Measurements from ENCODE around the gene USP34. TPM values are rescaled to one million over a fixed set of nuclear protein-coding genes. Genes with fewer than 3 reads are reported as not detected.

The USP34 gene
- total RNA-seq, 2 donors from 2014 or later, result 105 to 120 TPM

DNA sequence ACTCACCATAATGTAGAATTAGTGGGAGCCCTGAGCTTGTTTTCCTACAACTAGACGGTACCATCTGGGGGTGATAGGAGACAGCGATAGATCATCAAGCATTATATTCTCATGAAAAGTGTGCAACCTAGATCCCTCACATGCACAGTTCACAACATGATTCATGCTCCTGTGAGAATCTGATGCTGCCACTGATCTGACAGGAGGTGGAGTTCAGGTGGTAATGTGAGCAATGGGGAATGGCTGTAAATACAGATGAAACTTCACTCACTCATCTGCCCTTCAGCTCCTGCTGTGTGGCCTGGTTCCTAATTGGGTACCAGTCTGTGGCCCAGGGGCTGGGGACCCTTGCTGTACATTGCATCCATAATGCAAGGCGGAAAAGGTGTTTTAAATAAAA lies 60.7 kb downstream of the USP34 start:
- peaks cover 14% of the 10 kb centered on the region for H3K4me1 Mint-ChIP-seq
- no peak overlapping the region for H3K4me3 ChIP-seq (ENCODE audit: low read length)
- H3K36me3 Mint-ChIP-seq (ENCODE audit: low read depth), result peaks cover 24% of the 10 kb centered on the region
- H3K27ac ChIP-seq (ENCODE audit: low read depth, low read length), result no peak overlapping the region
- peak overlapping the region; percentile 20 for H3K27ac Mint-ChIP-seq
- TF ChIP-seq CTCF (conservative IDR thresholded peaks at IDR 0.05), result no peak
- H3K9me3 Mint-ChIP-seq, result no peaks in the 10 kb centered on the region
- no peak overlapping the region for H3K4me3 Mint-ChIP-seq
- no peaks in the 10 kb centered on the region for H3K27me3 Mint-ChIP-seq (ENCODE audit: insufficient read depth)
- no peak overlapping the region for H3K9ac ChIP-seq (ENCODE audit: extremely low read depth, low read length, poor library complexity, severe bottlenecking)
- H3K9me3 ChIP-seq (ENCODE audit: control insufficient read depth, low read length), result no peaks in the 10 kb centered on the region
- peaks cover 26% of the 10 kb centered on the region for H3K36me3 ChIP-seq (ENCODE audit: control insufficient read depth, insufficient read depth, low read length)
- no peaks in the 10 kb centered on the region for H3K4me1 ChIP-seq (ENCODE audit: control insufficient read depth, insufficient read depth, low read length)
- DNase-seq, result no peak
- whole genome bisulfite sequencing, 2 experiments (ENCODE audit: insufficient coverage in 1 of 2, insufficient read length in 1 of 2), result 80 to 96% methylated on average over 1 to 3 of the region's 3 CpGs
- no peaks in the 10 kb centered on the region for H3K27me3 ChIP-seq (ENCODE audit: control insufficient read depth, insufficient read depth, low read length, poor library complexity, severe bottlenecking)

DNA sequence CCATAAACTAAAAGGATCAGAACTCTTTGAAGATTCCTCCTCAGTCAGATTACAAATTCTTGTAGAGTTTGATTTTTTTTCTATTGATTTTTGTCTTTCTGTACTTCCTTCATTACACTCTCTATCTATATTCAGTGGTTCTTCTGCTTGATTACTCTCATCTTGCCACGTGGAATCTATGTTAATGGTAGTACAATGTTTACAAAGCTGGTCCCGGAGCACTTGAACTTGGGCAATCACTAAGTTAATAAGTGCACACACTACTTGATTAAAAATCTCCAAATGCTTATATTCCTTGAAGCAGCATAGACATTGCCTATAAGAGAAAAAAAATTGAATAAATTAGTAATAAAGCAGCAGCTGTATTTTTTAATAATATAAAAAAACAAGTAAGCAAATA lies 65.1 kb downstream of the USP34 start:
- Mint-ChIP-seq H3K27me3 (ENCODE audit: insufficient read depth) (no peaks in the 10 kb centered on the region), H3K4me1 (peaks cover 6% of the 10 kb centered on the region), H3K9me3 (no peaks in the 10 kb centered on the region), H3K4me3 (no peak overlapping the region), H3K27ac (no peak overlapping the region), H3K36me3 (ENCODE audit: low read depth) (peaks cover 41% of the 10 kb centered on the region)
- H3K4me1 ChIP-seq (ENCODE audit: control insufficient read depth, insufficient read depth, low read length), result no peaks in the 10 kb centered on the region
- H3K9ac ChIP-seq (ENCODE audit: extremely low read depth, low read length, poor library complexity, severe bottlenecking), result no peak overlapping the region
- no peaks in the 10 kb centered on the region for H3K9me3 ChIP-seq (ENCODE audit: control insufficient read depth, low read length)
- H3K4me3 ChIP-seq (ENCODE audit: low read length), result no peak overlapping the region
- no peak for TF ChIP-seq CTCF (conservative IDR thresholded peaks at IDR 0.05)
- peaks cover 46% of the 10 kb centered on the region for H3K36me3 ChIP-seq (ENCODE audit: control insufficient read depth, insufficient read depth, low read length)
- H3K27ac ChIP-seq (ENCODE audit: low read depth, low read length), result no peak overlapping the region
- H3K27me3 ChIP-seq (ENCODE audit: control insufficient read depth, insufficient read depth, low read length, poor library complexity, severe bottlenecking), result no peaks in the 10 kb centered on the region
- DNase-seq, result no peak
- 94% methylated on average over 2 of the region's 2 CpGs; no CpG with 5 or more reads in 1 of the 2 experiments for WGBS, 2 experiments (ENCODE audit: insufficient coverage in 1 of 2, insufficient read length in 1 of 2)

- Histone ChIP-seq H3K4me1 (ENCODE audit: control insufficient read depth, insufficient read depth, low read length) (no peaks in the 10 kb centered on the region), H3K9me3 (ENCODE audit: control insufficient read depth, low read length) (no peaks in the 10 kb centered on the region), H3K27ac (ENCODE audit: low read depth, low read length) (no peak overlapping the region), H3K4me3 (ENCODE audit: low read length) (no peak overlapping the region), H3K36me3 (ENCODE audit: control insufficient read depth, insufficient read depth, low read length) (peaks cover 46% of the 10 kb centered on the region), H3K27me3 (ENCODE audit: control insufficient read depth, insufficient read depth, low read length, poor library complexity, severe bottlenecking) (no peaks in the 10 kb centered on the region), H3K9ac (ENCODE audit: extremely low read depth, low read length, poor library complexity, severe bottlenecking) (no peak overlapping the region)
- TF ChIP-seq CTCF (conservative IDR thresholded peaks at IDR 0.05), result no peak
- peaks cover 47% of the 10 kb centered on the region for H3K36me3 Mint-ChIP-seq (ENCODE audit: low read depth)
- no peak for DNase-seq
- no peaks in the 10 kb centered on the region for H3K9me3 Mint-ChIP-seq
- H3K27ac Mint-ChIP-seq, result no peak overlapping the region
- H3K4me3 Mint-ChIP-seq, result no peak overlapping the region
- no peaks in the 10 kb centered on the region for H3K27me3 Mint-ChIP-seq (ENCODE audit: insufficient read depth)
- no peaks in the 10 kb centered on the region for H3K4me1 Mint-ChIP-seq
- WGBS, 2 experiments (ENCODE audit: insufficient coverage in 1 of 2, insufficient read length in 1 of 2), result 95% methylated on average over 1 of the region's 1 CpG; no CpG with 5 or more reads in 1 of the 2 experiments
Measured at GRCh38 chr2:61404438-61404837, 66.4 kb downstream of the USP34 start.

Data from endodermal cell (in vitro differentiated cells).